Superior temporal gyrus (tissue), 1 donor: ENCODE measurements around the gene TPBG.
"Not testable (repeated sequence)": the region's sequence is repeated elsewhere in the genome, so short reads cannot be mapped to it uniquely, and the experiment has no call there.

Source experiments
- DNase-seq: peaks from one replicate; pipeline ENCODE4 v3.0.0-alpha.2; 2016; ENCODE audit errors: extremely low spot score

Gene TPBG

GRCh38 chr6:82374516-82374915, 10.9 kb downstream of the TPBG start:
- DNase-seq, result no peak

GRCh38 chr6:82376636-82377035, 13.0 kb downstream of the TPBG start:
- DNase-seq, result no peak

- no peak for DNase-seq
Measured at GRCh38 chr6:82380566-82381185, 17.1 kb downstream of the TPBG start.

DNA sequence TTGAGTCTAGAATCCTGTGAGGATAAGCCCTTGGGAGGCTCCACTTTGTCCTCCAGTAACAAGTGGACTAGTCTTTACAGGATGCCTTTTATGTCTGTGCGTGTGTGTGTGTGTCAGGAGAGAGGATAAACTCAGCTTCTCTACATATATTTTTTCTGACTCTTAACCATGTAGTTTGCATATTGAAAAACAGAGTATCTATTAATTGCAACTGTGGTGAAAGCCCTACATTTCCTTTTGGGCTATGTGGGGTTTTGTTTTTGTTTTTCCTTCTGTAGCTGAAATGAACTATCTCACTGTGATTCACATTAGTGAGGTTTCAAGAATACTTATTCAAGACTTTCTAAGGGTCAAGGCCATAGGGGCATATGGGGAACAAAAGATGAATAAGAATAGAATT, 17.7 kb downstream of the TPBG start:
- no peak for DNase-seq

- no peak for DNase-seq
Measured at GRCh38 chr6:82385102-82385501, 21.5 kb downstream of the TPBG start.

DNA sequence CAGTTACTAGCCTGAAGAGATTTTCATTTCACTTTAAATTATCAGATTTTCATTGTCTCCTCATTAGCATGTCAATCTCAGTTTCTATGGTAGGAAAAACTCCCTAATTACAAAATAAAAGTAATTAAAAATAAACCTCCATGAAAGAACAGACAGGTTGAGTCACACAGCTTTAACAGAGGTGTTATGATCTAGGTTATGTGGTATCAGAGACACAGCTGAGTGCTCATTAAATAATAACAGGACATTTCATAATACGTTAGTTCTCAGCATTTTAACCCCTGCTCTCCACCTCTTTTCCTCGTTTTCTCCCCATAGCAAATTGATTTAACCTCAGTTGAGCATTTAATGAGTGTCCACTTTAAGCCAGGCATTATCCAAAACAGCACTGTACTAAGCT, 21.9 kb downstream of the TPBG start:
- no peak for DNase-seq

DNA sequence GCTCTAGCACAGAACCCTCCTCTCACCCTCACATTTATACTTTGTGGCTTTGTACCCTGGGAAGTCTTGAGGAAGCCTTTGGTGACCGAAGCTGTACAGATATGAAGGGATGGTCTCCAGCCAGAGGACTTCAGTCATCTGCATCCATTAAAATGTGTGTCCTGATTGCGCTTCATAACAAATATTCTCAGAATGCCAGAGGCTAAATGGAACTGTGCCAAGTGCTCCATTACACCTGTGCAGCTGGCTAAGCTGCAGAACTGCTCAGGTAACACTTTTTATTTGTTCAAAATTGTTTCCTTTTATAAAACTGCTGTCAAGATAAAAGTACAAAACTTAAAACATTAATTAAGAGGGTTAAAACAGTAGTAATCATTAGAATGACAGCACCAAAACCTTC, 22.3 kb downstream of the TPBG start:
- DNase-seq, result no peak

DNA sequence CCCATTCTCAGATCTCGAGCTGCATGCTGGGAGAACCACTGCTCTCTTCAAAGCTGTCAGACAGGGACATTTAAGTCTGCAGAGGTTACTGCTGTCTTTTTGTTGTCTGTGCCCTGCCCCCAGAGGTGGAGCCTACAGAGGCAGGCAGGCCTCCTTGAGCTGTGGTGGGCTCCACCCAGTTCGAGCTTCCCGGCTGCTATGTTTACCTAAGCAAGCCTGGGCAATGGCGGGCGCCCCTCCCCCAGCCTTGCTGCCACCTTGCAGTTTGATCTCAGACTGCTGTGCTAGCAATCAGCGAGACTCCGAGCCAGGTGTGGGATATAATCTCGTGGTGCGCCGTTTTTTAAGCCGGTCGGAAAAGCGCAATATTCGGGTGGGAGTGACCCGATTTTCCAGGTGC, 31.2 kb downstream of the TPBG start:
- DNase-seq, result not testable (repeated sequence)

GRCh38 chr6:82396964-82397751, 33.5 kb downstream of the TPBG start:
- no peak for DNase-seq

- no peak for DNase-seq
Measured at GRCh38 chr6:82397962-82398692, 34.5 kb downstream of the TPBG start.

DNA sequence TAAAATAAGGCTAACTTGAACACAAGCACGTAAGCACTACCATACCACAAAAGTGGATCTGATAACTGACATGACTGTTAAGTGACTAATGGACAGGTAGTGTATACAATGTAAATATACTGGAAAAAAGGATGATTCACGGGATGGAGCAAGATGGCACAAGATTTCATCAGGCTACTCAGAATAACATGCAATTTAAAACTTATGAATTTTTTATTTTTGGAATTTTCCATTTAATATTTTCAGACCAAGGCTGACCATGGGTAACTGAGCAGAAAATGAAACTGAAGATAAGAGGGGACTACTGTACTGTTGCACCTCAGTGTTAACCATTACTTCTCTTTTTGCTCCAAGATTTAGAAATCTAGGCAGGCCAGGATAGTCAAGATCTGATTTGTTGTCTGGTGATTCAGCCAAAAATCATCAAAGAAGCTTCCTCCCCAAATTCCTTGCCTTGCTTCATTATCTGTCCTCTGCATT, 45.4 kb downstream of the TPBG start:
- no peak for DNase-seq

GRCh38 chr6:82410151-82410648, 46.6 kb downstream of the TPBG start:
- DNase-seq, result no peak

DNA sequence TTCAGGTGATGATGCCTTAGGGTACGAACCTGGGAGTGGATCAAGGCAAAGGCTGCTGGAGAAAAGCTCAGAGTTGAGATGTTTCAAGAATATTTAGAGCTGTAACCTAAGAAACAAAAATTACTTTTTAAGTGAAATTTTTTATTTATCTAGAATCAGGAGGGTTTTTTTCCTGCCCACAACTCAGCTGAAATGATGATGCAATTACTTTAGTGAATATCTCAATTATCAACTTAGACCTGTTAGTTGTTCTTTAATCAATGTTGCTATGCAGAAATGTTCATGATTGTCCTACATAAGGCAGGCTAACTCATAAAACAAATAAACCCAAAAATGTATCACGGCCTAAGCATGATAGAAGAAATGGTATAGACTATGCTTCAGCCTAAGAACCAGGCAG, 50.3 kb downstream of the TPBG start:
- no peak for DNase-seq

- DNase-seq, result no peak
Measured at GRCh38 chr6:82415820-82416219, 52.2 kb downstream of the TPBG start.

DNA sequence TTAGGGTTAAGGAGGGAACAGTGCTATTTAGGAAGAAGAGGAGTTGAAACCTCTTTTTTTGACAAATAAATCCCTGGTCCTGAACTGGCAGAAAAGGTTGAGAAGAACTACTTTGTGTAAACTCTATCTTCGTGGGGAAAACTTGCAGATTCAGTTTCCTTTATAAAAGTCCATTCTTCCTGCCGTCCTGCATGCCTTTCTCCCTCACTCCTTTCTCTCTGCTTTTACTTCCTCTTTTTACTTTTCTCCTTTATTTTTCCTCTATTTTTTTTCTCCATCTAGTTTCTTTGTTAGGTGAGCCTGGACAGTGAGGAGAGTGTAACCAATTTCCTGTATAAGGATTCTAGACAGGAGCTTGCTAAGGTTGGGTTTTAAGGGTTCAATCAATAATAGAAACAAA, 52.7 kb downstream of the TPBG start:
- DNase-seq, result no peak
